Endothelial cell of umbilical vein (primary cell): ENCODE results near the gene UNCX.

Experiments used
- EZH2 ChIP-seq: IDR thresholded peaks from 2 replicates; pipeline ENCODE4 v1.6.1; 2012; ENCODE audit warnings: borderline replicate concordance, low read depth, mild to moderate bottlenecking, moderate library complexity, low read length, inconsistent platforms; ENCODE audit not compliant: severe bottlenecking
- FOS ChIP-seq: IDR thresholded peaks from 2 replicates; pipeline ENCODE4 v1.6.1; 2011; ENCODE audit warnings: mild to moderate bottlenecking, low read length, moderate library complexity, borderline replicate concordance; ENCODE audit not compliant: insufficient read depth
- GATA2 ChIP-seq: IDR thresholded peaks from 2 replicates; pipeline ENCODE4 v1.7.0; 2011; ENCODE audit warnings: low read depth, mild to moderate bottlenecking, moderate library complexity, mixed read lengths, low read length; ENCODE audit not compliant: insufficient read length, insufficient read depth
- MYC ChIP-seq: IDR thresholded peaks from one replicate; pipeline ENCODE4 v1.6.1; 2011; ENCODE audit warnings: mild to moderate bottlenecking, low read depth, low read length
- POLR2A ChIP-seq: IDR thresholded peaks from 2 replicates; pipeline ENCODE4 v1.6.1; 2012; ENCODE audit warnings: low read depth, mild to moderate bottlenecking, control low read depth, low read length
- POLR2AphosphoS5 ChIP-seq: IDR thresholded peaks from 2 replicates; pipeline ENCODE4 v1.6.1; 2012; ENCODE audit warnings: low read depth, mild to moderate bottlenecking, control low read depth, low read length, moderate library complexity; ENCODE audit not compliant: insufficient read depth
- TF ChIP-seq, protein P1 (sequence below), 2 donors: IDR thresholded peaks; 1 replicate in 1 of 2; 2 replicates in 1 of 2; pipeline ENCODE4 v1.5.1; 2011; ENCODE audit warnings: low read length in 2 of 2, mild to moderate bottlenecking in 2 of 2, moderate library complexity in 2 of 2, control low read depth in 1 of 2, inconsistent platforms in 1 of 2, low read depth in 1 of 2; ENCODE audit not compliant: insufficient read depth in 1 of 2; ENCODE audit errors: extremely low read depth in 1 of 2

DNA sequence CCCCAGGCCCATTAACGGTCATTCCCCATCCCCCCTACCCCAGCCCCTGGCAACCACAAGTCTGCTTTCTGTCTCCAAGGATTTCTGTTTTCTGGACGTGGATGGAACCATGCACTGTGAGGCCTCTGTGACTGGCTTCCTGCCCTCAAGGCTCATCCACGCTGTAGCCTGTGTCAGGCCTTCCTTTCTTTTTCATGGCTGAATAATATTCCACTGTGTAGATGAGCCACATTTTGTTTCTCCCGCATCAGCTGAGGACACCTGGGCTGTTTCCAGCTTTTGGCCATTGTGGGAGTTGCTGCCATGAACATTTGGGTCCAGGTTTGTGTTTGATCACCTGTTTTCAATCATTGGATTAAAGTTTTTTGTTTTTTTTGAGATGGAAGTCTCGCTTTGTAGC, 50.0 kb downstream of the UNCX start:
- TF ChIP-seq MYC (no peak), POLR2AphosphoS5 (no peak), GATA2 (no peak), EZH2 (no peak), FOS (no peak), POLR2A (no peak)
- TF ChIP-seq, protein P1, sequence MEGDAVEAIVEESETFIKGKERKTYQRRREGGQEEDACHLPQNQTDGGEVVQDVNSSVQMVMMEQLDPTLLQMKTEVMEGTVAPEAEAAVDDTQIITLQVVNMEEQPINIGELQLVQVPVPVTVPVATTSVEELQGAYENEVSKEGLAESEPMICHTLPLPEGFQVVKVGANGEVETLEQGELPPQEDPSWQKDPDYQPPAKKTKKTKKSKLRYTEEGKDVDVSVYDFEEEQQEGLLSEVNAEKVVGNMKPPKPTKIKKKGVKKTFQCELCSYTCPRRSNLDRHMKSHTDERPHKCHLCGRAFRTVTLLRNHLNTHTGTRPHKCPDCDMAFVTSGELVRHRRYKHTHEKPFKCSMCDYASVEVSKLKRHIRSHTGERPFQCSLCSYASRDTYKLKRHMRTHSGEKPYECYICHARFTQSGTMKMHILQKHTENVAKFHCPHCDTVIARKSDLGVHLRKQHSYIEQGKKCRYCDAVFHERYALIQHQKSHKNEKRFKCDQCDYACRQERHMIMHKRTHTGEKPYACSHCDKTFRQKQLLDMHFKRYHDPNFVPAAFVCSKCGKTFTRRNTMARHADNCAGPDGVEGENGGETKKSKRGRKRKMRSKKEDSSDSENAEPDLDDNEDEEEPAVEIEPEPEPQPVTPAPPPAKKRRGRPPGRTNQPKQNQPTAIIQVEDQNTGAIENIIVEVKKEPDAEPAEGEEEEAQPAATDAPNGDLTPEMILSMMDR (IDR thresholded peaks at IDR 0.05; ENCODE audit: extremely low read depth in 1 of 2, insufficient read depth in 1 of 2, low read depth in 1 of 2, low read length in 2 of 2): no peak
